ENCODE data around the gene MEI1.

DNA sequence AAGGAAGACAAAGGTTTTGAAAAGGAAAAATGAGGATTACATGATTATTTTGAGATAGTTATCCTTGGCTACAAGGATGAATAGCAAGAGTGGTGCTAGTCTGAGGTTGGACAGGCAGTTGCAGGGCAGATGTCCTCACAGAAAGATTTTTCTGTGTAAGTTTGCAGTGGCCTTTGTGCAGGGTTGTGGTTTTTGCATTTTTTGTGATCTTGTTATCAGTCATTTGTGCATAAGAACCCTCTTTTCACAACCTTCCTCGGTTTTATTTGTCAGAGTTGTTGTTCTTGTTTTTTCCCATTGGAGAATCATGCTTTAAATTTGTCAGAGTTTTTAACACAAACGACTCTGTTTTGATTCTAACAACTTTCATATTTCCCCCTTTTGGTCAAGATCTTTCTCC lies 102.6 kb downstream of the MEI1 start:
- TF ChIP-seq, protein P1, sequence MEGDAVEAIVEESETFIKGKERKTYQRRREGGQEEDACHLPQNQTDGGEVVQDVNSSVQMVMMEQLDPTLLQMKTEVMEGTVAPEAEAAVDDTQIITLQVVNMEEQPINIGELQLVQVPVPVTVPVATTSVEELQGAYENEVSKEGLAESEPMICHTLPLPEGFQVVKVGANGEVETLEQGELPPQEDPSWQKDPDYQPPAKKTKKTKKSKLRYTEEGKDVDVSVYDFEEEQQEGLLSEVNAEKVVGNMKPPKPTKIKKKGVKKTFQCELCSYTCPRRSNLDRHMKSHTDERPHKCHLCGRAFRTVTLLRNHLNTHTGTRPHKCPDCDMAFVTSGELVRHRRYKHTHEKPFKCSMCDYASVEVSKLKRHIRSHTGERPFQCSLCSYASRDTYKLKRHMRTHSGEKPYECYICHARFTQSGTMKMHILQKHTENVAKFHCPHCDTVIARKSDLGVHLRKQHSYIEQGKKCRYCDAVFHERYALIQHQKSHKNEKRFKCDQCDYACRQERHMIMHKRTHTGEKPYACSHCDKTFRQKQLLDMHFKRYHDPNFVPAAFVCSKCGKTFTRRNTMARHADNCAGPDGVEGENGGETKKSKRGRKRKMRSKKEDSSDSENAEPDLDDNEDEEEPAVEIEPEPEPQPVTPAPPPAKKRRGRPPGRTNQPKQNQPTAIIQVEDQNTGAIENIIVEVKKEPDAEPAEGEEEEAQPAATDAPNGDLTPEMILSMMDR (IDR thresholded peaks at IDR 0.05; ENCODE audit: insufficient read depth, low read depth, low read length) = no peak
- TF ChIP-seq EZH2 (IDR thresholded peaks at IDR 0.05; ENCODE audit: insufficient read depth, low read length) = no peak
